IPS-NIHi7 (cell line): ENCODE data around the gene DPH1.

Experiments
- DNase-seq: peaks from one replicate; pipeline ENCODE4 v3.0.0; 2012; ENCODE audit warnings: mixed read lengths; ENCODE audit errors: extremely low spot score

DPH1 gene

GRCh38 chr17:2027528-2028233 is 2.3 kb upstream of the DPH1 start:
- DNase-seq = no peak

- no peak for DNase-seq
Measured at GRCh38 chr17:2028234-2028614, 1.7 kb upstream of the DPH1 start.

- no peak for DNase-seq
Measured at GRCh38 chr17:2028737-2029136, 1.2 kb upstream of the DPH1 start.

GRCh38 chr17:2030779-2031163 is 818 bp downstream of the DPH1 start:
- no peak for DNase-seq

GRCh38 chr17:2033153-2033552 is 3.2 kb downstream of the DPH1 start:
- DNase-seq = no peak

GRCh38 chr17:2034157-2034556 is 4.2 kb downstream of the DPH1 start:
- DNase-seq = no peak

GRCh38 chr17:2034806-2035540 is 5.0 kb downstream of the DPH1 start:
- no peak for DNase-seq

- no peak for DNase-seq
Measured at GRCh38 chr17:2035541-2036488, 5.9 kb downstream of the DPH1 start.

GRCh38 chr17:2037155-2037554 is 7.2 kb downstream of the DPH1 start:
- no peak for DNase-seq

- DNase-seq = no peak
Measured at GRCh38 chr17:2040219-2040827, 10.4 kb downstream of the DPH1 start.

GRCh38 chr17:2040942-2041560 is 11.1 kb downstream of the DPH1 start:
- DNase-seq = no peak

- peak; percentile 94 for DNase-seq
Measured at GRCh38 chr17:2041561-2042389, 11.8 kb downstream of the DPH1 start, which contains the start of gene OVCA2. TSS of gene OVCA2 (plus strand) at chr17:2042022. CDS start at chr17:2042048, 26 bp downstream.

GRCh38 chr17:2042390-2042847 is 12.5 kb downstream of the DPH1 start:
- DNase-seq = no peak

- no peak for DNase-seq
Measured at GRCh38 chr17:2042933-2043332, 13.0 kb downstream of the DPH1 start.

- no peak for DNase-seq
Measured at GRCh38 chr17:2043785-2044184, 13.8 kb downstream of the DPH1 start.

GRCh38 chr17:2044263-2044894 is 14.4 kb downstream of the DPH1 start:
- DNase-seq = no peak

GRCh38 chr17:2047590-2047989 is 17.6 kb downstream of the DPH1 start:
- DNase-seq = no peak

GRCh38 chr17:2048805-2049204 is 18.9 kb downstream of the DPH1 start:
- DNase-seq = no peak

GRCh38 chr17:2049333-2050299 is 19.7 kb downstream of the DPH1 start:
- peak; percentile 79 for DNase-seq
